ENCODE data around the gene SLC4A1AP.

GRCh38 chr2:27708666-27709065 is 45.0 kb downstream of the SLC4A1AP start:
- TF ChIP-seq CTCF (IDR thresholded peaks at IDR 0.05; ENCODE audit: insufficient read depth, low read depth, low read length): no peak
- TF ChIP-seq EZH2 (IDR thresholded peaks at IDR 0.05; ENCODE audit: insufficient read depth, low read length): no peak

Measured in astrocyte (in vitro differentiated cells and primary cell).